Gastroesophageal sphincter (tissue), 4 donors: ENCODE data around the gene MAP3K12. TPM values are rescaled to one million over a fixed set of nuclear protein-coding genes. Genes with fewer than 3 reads are reported as not detected.

Source experiments
- ATAC-seq: fragments of 150-250 bp; one replicate; pipeline ENCODE4 v1.9.1; 2016; ENCODE audit warnings: mild to moderate bottlenecking, moderate library complexity
- H3K27ac ChIP-seq, 4 donors: fragments of 200-600 bp; sonication (generic) in 3 of 4; 1 replicate in 3 of 4; 2 replicates in 1 of 4; pipeline ENCODE4 v1.5.1; 2016 to 2019
- H3K27me3 ChIP-seq: fragments of 200-600 bp; sonication (generic); one replicate; pipeline ENCODE4 v1.5.1; 2019
- H3K36me3 ChIP-seq, 2 donors: fragments of 200-600 bp; sonication (generic); one replicate each; pipeline ENCODE4 v1.5.1; 2019; ENCODE audit warnings: control low read depth in 1 of 2
- H3K4me1 ChIP-seq, 3 donors: fragments of 200-600 bp; sonication (generic); 1 replicate in 2 of 3; 2 replicates in 1 of 3; pipeline ENCODE4 v1.5.1; 2016 to 2019; ENCODE audit warnings: control low read depth in 2 of 3
- H3K4me3 ChIP-seq, 2 donors: fragments of 200-600 bp; sonication (generic); one replicate each; pipeline ENCODE4 v1.5.1; 2019; ENCODE audit warnings: mild to moderate bottlenecking in 1 of 2, moderate library complexity in 1 of 2
- H3K9me3 ChIP-seq, 3 donors: fragments of 200-600 bp; sonication (generic); one replicate each; pipeline ENCODE4 v1.5.1; 2017 to 2019; ENCODE audit warnings: control low read depth in 2 of 3
- CTCF ChIP-seq, 4 experiments: fragments of 200-600 bp in 2 of 4; fragments of 450-650 bp in 2 of 4; sonication (generic) in 1 of 4; IDR thresholded peaks; one replicate each; pipeline ENCODE4 v1.5.1; 2017 to 2019; ENCODE audit warnings: antibody characterized with exemption in 4 of 4, mild to moderate bottlenecking in 2 of 4, moderate library complexity in 2 of 4
- EP300 ChIP-seq: sonication (generic); formaldehyde crosslinking; IDR thresholded peaks from one replicate; pipeline ENCODE4 v1.6.1; 2017; ENCODE audit warnings: antibody characterized with exemption, mild to moderate bottlenecking
- POLR2A ChIP-seq, 2 donors: fragments of 450-650 bp; IDR thresholded peaks; one replicate each; pipeline ENCODE4 v1.6.1; 2017; ENCODE audit warnings: antibody characterized with exemption in 2 of 2, mild to moderate bottlenecking in 2 of 2, moderate library complexity in 1 of 2
- POLR2AphosphoS5 ChIP-seq: sonication (generic); formaldehyde crosslinking; IDR thresholded peaks from one replicate; pipeline ENCODE4 v1.6.1; 2017; ENCODE audit warnings: antibody characterized with exemption
- WGBS, 2 donors: methylation state at CpG; one replicate each; pipeline ENCODE4 v1.1.5; 2018; ENCODE audit warnings: low coverage in 1 of 2; 5-methylcytosine and 5-hydroxymethylcytosine counted together
- total RNA-seq, 4 donors: library from RNA; depleted of rRNA; stranded (reverse); fragments of >200 nt; gene quantifications; one replicate each; pipeline ENCODE4 v1.1.0, GENCODE V29; 2016

The MAP3K12 gene
- total RNA-seq, 4 donors from 2014 or later = 14.8 to 41.9 (median 20.3) TPM

- TF ChIP-seq POLR2A (IDR thresholded peaks at IDR 0.05) = no peak
- no peak for TF ChIP-seq EP300
- no peak for TF ChIP-seq POLR2AphosphoS5
- no peak for TF ChIP-seq CTCF (IDR thresholded peaks at IDR 0.05)
- Histone ChIP-seq H3K4me3 (no peak overlapping the region), H3K36me3 (peaks cover 5 to 100% of the 10 kb centered on the region in 2 donors), H3K4me1 (no peaks in the 10 kb centered on the region), H3K27ac (no peak overlapping the region), H3K9me3 (no peaks in the 10 kb centered on the region), H3K27me3 (no peaks in the 10 kb centered on the region)
- 26 to 32% methylated on average over 2 to 3 of the region's 5 CpGs for WGBS, 2 donors
- no peak for ATAC-seq
These were observed 19.1 kb upstream of the MAP3K12 start for GRCh38 chr12:53518381-53518780.

GRCh38 chr12:53516758-53517455 is 17.6 kb upstream of the MAP3K12 start:
- H3K9me3 ChIP-seq = no peaks in the 10 kb centered on the region
- 73 to 75% methylated on average over 8 to 11 of the region's 13 CpGs for WGBS, 2 donors
- no peak overlapping the region for H3K4me3 ChIP-seq
- peaks cover 5 to 100% of the 10 kb centered on the region in 2 donors for H3K36me3 ChIP-seq
- no peak overlapping the region for H3K27ac ChIP-seq
- ATAC-seq = no peak
- H3K27me3 ChIP-seq = no peaks in the 10 kb centered on the region
- no peak for TF ChIP-seq CTCF (IDR thresholded peaks at IDR 0.05)
- H3K4me1 ChIP-seq = no peaks in the 10 kb centered on the region

GRCh38 chr12:53515291-53515680 is 16.0 kb upstream of the MAP3K12 start:
- Histone ChIP-seq H3K4me3 (no peak overlapping the region), H3K36me3 (peaks cover 5 to 100% of the 10 kb centered on the region in 2 donors), H3K4me1 (no peaks in the 10 kb centered on the region), H3K27ac (no peak overlapping the region), H3K9me3 (no peaks in the 10 kb centered on the region), H3K27me3 (no peaks in the 10 kb centered on the region)
- 47 to 54% methylated on average over 2 of the region's 2 CpGs for WGBS, 2 donors
- no peak for ATAC-seq
- TF ChIP-seq POLR2A (IDR thresholded peaks at IDR 0.05) = no peak
- TF ChIP-seq EP300 = no peak
- TF ChIP-seq CTCF (IDR thresholded peaks at IDR 0.05) = no peak
- TF ChIP-seq POLR2AphosphoS5 = no peak

GRCh38 chr12:53514628-53515290 is 15.5 kb upstream of the MAP3K12 start:
- Histone ChIP-seq H3K36me3 (peaks cover 5 to 100% of the 10 kb centered on the region in 2 donors), H3K27ac (no peak overlapping the region), H3K27me3 (no peaks in the 10 kb centered on the region), H3K9me3 (no peaks in the 10 kb centered on the region), H3K4me3 (no peak overlapping the region), H3K4me1 (no peaks in the 10 kb centered on the region)
- TF ChIP-seq EP300 = no peak
- TF ChIP-seq POLR2A (IDR thresholded peaks at IDR 0.05) = no peak
- no peak for TF ChIP-seq CTCF (IDR thresholded peaks at IDR 0.05)
- TF ChIP-seq POLR2AphosphoS5 = no peak
- WGBS, 2 donors = 48 to 75% methylated on average over 2 to 6 of the region's 6 CpGs
- no peak for ATAC-seq
